GM19467 (cell line): Measurements from ENCODE around the gene AIM2.
"Not testable (repeated sequence)": the region's sequence is repeated elsewhere in the genome, so short reads cannot be mapped to it uniquely, and the experiment has no call there.

Experiments used
- ATAC-seq: cut with Tn5 transposase; IDR thresholded peaks from one replicate; pipeline ENCODE4 v1.9.1; 2021; ENCODE audit warnings: mild to moderate bottlenecking, moderate library complexity; ENCODE audit not compliant: unreplicated experiment

AIM2 gene

DNA sequence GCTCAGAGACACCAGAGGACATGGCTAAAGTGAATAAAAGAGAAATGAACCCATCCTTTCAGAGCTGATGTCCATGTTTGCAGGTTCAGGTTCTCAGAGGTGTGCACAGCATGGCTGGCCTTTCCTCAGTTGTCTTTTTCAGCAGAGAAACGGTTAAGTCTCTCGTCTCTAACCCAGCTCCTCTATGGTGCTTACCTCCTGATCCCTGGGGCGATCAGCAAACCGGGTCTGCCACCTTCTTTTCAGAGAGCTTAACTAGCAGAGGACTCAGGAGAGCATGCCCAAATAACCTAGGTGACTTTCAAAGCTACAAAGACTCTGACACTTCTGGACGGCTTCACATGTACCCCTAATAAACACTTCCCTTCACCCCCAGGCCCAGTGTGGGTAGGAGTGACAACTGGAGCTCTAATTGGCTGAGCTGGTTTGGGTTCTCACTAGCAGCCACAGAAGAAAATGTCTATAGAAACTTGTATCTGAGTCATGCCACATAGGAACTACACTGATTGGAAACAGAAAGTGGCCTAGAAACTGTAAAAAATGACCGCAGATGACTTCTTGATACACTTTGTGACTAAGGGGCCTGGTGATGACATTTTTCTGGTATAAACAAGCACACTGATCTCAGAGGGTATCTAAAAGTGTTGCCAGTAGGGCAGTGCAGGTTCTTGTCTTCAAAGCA lies at the start of gene AIM2:
AIM2 (minus strand) TSS at position 329 of the 682 bp plus-strand sequence. CDS start 3,267 bp downstream, outside the sequence.
- peak; percentile 76 for ATAC-seq

GRCh38 chr1:159123587-159123986 lies 47.0 kb upstream of the AIM2 start:
- no peak for ATAC-seq

DNA sequence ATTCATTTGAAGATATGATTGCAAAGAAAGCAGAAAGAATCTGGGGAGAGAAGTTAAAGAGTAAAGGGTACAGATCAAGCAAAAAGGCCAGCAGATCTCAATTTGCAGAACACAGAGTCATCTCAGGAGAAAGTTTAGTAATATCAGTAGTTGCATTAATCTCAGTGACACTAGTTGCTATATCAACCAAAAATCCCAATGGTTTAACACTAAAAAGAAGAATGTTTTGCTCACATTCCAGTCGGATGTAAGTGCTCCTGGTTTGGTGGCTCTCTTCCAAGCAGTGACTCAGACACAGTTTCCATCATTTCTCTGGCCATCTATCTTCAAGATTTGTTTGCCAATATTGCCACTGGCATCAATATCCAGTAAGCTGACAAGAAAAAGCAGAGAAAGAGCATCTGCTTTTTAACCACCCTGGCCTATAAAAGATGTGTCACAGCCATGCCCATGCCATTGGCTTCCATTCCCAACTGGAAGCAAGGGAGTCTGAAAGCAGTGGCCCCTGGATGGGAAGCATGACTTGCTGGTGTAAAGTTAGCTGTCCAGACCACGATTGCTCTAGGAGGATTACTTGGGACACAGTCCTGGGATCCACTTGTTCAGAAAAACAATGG lies 45.5 kb upstream of the AIM2 start:
- peak; percentile 71 for ATAC-seq

DNA sequence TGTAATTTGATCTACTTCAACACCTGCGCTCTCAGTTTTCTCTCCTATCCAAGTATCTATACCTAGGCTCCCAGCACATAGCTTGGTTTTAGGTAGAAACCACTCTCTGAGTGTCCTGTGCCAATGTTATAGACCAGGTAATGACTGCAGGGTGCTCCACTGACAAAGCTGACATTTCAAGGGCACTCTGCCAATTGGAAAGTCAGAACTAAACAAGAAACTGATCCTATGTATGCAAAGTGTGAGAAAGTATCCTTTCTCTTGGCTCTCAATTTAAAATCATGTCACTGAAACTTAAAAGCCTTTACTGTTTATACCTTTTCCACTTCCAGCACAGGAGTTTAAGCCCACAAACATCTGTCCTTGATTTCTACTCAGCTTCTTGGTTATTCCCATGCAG lies 45.0 kb upstream of the AIM2 start:
- ATAC-seq: peak; percentile 44

- no peak for ATAC-seq
Observed at GRCh38 chr1:159120317-159120716, 43.8 kb upstream of the AIM2 start.

GRCh38 chr1:159113596-159114433 lies 37.2 kb upstream of the AIM2 start:
- ATAC-seq: no peak

DNA sequence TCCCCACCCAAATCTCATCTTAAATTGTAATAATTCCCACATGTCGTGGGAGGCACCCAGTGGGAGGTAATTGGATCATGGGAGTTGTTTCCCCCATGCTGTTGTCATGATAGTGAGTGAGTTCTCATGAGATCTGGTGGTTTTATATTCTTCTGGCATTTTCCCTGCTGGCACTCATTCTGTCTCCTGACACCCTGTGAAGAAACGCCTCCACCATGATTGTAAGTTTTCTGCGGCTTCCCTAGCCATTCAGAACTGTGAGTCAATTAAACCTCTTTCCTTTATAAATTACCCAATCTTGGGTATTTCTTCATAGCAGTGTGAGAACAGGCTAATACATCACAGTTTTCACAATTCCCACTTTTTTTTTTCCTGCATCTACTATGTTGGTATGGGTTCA lies 26.5 kb upstream of the AIM2 start:
- not testable (repeated sequence) for ATAC-seq

DNA sequence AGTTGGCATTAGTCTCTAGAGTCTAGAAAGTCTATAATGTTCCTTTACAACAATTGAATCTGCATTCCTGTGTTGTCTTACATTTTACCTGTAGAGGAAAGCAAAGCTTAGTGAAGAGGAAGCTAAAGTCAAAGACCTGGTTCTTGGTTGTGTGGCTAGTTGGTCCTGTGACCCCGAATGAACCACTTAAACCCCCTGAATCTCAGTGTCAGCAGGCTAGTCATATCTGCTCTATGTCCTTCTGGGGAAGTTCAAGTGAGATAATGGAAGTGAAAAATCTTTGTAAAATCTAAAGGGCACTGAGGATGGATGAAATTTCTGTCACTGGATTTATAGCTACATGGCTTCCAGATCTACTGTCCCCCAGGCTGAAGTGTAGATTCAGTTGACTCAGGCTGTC lies 24.0 kb upstream of the AIM2 start:
- no peak for ATAC-seq

- ATAC-seq: no peak
Observed at GRCh38 chr1:159098596-159098995, 22.0 kb upstream of the AIM2 start.

- ATAC-seq: no peak
Observed at GRCh38 chr1:159092036-159092760, 15.6 kb upstream of the AIM2 start.

DNA sequence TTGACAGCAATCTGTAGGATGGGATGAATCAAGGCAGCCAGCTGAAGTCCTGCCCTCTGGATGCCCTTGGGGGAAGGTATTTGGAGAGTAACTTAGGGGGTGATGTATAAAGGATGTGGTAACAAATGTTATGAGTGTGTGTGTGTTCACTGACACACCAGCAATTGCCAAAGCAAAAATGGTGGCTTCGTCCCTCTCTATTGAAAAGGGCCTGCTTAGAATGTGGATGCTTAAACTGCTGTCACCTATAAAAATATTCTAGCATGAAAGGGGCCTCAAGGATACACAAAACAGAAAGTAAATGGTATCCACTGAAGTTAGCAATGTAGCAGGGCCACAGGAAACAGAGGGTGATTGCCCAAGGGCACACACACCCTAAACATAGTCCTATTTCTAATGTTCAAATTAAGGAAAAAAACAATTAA lies 15.1 kb upstream of the AIM2 start:
- ATAC-seq: no peak

DNA sequence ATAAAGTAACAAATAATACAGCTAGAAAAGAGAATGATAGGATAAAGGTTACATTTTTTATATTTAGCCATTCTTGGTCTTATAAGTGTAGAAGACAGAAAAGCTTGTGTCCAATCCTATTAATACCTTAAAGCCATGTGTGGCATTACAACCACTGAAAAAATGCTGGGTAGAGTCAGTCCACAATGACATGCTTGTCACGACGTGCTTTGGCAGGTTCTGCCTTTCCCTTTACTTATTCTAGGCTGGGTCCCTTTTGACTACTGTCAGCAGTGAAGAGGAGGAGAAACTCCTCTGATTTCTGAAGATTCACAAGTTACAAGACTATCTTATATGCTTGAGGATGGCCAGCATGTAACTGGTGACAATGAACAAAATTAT lies 14.6 kb upstream of the AIM2 start:
- no peak for ATAC-seq

GRCh38 chr1:159090286-159091179 lies 14.0 kb upstream of the AIM2 start:
- ATAC-seq: no peak

- ATAC-seq: no peak
Observed at GRCh38 chr1:159089184-159089791, 12.7 kb upstream of the AIM2 start.

DNA sequence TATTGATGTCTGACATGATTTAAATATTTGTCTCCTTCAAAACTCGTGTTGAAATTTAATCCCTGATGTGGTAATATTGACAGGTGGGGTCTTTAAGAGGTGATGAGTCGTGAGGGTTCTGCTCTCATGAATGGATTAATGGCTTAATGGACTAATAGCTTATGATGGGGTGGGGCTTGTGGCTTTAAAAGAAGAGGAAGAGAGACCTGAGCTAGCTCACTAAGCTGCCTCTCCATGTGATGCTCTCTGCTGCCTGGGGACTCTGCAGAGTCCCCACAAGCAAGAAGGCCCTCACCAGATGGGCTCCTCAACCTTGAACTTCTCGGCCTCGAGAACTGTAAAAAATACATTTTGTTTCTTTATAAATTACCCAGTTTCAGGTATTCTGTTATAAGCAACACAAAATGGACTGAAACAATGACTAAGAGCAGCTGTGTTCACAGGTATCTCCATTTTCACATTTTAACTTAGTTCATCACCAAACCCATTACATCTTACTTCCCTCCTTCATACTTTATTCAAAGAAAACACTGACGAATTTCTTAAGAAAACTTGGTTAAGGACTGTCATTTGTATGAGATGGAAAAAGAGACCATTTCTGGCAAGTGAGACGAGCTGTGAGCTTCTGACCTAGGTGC lies 12.1 kb upstream of the AIM2 start:
- ATAC-seq: no peak

- no peak for ATAC-seq
Observed at GRCh38 chr1:159088050-159088449, 11.5 kb upstream of the AIM2 start.

GRCh38 chr1:159084867-159085266 lies 8.3 kb upstream of the AIM2 start:
- ATAC-seq: no peak

DNA sequence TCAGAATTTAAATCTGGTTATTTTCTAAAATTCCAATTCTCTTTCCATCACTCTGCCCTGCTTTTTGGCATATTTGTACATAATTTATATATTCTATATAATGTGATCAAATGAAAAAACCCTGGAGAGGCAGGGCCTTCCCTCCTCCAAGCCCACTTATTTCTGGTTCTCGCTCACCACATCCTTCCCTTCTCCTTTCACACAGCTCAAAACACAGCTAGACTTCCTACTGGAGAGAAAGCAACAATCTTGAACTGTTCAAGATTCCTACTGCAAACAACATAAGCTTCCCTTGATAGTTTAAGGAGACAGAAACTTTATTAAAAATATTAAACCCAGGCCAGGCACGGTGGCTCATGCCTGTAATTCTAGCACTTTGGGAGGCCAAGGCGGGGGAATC lies 7.6 kb upstream of the AIM2 start:
- ATAC-seq: no peak

DNA sequence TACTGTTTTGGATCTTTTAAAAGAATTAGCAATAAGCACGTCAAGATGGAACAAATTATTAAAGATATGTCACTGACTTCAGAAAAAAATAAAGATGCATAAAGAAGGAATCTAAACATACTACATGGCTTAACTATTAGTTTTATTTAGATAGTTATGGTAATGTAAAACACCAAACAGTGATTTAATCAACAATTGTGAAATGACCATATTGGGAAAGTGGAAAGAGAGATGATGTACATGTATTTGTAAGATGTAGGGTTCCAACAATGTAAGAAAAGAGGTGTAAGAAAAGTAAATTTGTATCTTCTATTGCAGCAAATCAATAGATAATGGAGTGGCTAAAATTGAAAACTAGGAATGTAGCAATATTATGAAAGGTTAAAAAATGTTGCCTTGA lies 6.4 kb upstream of the AIM2 start:
- no peak for ATAC-seq
